Activated T-cell treated with anti-CD3 and anti-CD28 coated beads, Interleukin-2, amount 50 U/mL, for 72 hours (primary cell): ENCODE measurements around the gene TCEANC2. TPM values are rescaled to one million over a fixed set of nuclear protein-coding genes. Genes with fewer than 3 reads are reported as not detected.
"Not testable (repeated sequence)": the region's sequence is repeated elsewhere in the genome, so short reads cannot be mapped to it uniquely, and the experiment has no call there.

Source experiments
- ATAC-seq, 2 donors: fragments of 150-1000 bp; cut with Tn5 transposase; replicated peaks in 1 of 2; 2 replicates each; pipeline ENCODE4 v1.10.0; 2021; ENCODE audit warnings: moderate library complexity in 2 of 2, mild to moderate bottlenecking in 1 of 2
- DNase-seq, 2 donors: peaks; one replicate each; pipeline ENCODE4 v3.0.0; 2021 to 2022; ENCODE audit warnings: mixed read lengths in 1 of 2
- H3K27ac Mint-ChIP-seq: one replicate; pipeline ENCODE4 v1.8.0; 2022; ENCODE audit warnings: mild to moderate bottlenecking, moderate library complexity, mixed read lengths
- H3K27me3 Mint-ChIP-seq: one replicate; pipeline ENCODE4 v1.8.0; 2022; ENCODE audit warnings: low read depth, mixed read lengths
- H3K36me3 Mint-ChIP-seq, 2 donors: one replicate each; pipeline ENCODE4 v1.8.0; 2022; ENCODE audit warnings: mixed read lengths in 2 of 2, mild to moderate bottlenecking in 1 of 2; ENCODE audit not compliant: insufficient read depth in 2 of 2
- H3K4me1 Mint-ChIP-seq: one replicate; pipeline ENCODE4 v1.8.0; 2022; ENCODE audit warnings: low read depth, mixed read lengths
- H3K4me3 Mint-ChIP-seq, 2 donors: one replicate each; pipeline ENCODE4 v1.8.0; 2022; ENCODE audit warnings: mild to moderate bottlenecking in 2 of 2, mixed read lengths in 2 of 2, moderate library complexity in 2 of 2
- H3K9me3 Mint-ChIP-seq, 2 donors: one replicate each; pipeline ENCODE4 v1.8.0; 2022; ENCODE audit warnings: mixed read lengths in 2 of 2
- total RNA-seq, 2 donors: library from RNA; stranded (reverse); gene quantifications; one replicate each; pipeline ENCODE4 v1.2.3, GENCODE V29; 2022

Gene TCEANC2
- total RNA-seq, result 10 to 100 TPM; 13.8 to 17.0 TPM

DNA sequence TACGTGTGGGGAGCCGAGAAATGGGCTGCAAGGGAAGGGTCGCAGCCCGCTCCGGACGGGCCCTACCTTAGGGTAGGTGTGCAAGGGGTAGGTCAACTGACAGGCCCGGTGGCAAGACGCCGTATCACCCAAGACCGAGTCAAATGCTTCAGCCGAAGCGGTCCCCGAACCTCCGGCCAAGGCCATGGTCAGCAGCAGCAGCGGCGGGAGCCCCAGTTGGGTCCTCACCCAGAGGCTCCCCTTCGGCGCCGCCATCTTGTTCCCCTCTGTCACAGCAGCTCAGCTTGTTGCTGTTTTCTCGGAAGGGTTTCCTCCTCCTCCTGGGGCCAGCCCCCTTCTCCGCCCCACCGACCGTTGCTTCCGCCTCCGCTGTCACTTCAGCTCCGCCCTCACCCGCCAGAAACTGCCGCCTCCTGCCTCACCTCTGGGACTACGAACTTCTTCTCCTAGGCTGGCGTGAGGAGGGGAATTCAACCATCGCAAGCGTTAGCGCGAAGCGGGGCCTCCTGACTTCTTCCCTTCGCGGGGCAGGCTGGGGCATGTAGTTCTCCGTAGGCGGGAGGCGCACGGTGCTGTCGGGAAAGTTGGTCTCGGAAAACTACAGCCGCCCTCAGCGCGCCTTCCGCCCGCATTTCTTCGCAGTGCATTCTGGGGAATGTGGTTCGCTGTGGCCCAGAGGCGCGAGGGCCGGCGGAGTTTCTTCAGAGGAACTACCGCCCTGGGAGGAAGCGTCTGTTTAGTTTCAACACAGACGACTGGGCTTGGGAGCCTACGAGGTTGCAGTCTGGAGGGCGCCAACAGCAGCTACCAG is at the start of gene TCEANC2, which contains the start of gene TMEM59:
Gene TCEANC2 (plus strand): TSS at position 675 of the 811 bp plus-strand sequence. CDS start 815 bp downstream, outside the sequence.
Gene TMEM59 (minus strand): TSS at position 271 of the 811 bp plus-strand sequence. CDS start 16 bp downstream, at position 255.
- peaks cover 4 to 15% of the 10 kb centered on the region in 2 donors for H3K36me3 Mint-ChIP-seq
- peak; percentile 95 to 96 for ATAC-seq

DNA sequence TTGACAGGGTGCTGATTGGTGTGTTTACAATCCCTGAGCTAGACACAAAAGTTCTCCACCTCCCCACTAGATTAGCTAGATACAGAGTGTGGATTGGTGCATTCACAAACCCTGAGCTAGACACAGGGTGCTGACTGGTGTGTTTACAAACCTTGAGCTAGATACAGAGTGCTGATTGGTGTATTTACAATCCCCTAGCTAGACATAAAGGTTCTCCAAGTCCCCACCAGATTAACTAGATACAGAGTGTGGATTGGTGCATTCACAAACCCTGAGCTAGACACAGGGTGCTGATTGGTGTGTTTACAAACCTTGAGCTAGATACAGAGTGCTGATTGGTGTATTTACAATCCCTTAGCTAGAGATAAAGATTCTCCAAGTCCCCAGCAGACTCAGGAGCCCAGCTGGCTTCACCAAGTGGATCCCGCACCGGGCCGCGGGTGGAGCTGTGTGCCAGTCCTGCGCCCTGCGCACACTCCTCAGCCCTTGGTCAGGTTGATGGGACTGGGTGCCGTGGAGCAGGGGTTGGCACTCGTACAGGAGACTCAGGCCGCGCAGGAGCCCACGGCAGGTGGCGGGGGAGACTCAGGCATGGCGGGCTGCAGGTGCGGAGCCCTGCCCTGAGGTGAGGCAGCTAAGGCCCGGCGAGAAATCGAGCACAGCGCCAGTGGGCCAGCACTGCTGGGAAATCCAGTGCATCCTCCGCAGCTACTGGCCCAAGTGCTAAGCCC is 49.5 kb upstream of the TCEANC2 start:
- H3K9me3 Mint-ChIP-seq, DNase-seq, H3K27ac Mint-ChIP-seq, H3K4me1 Mint-ChIP-seq, H3K27me3 Mint-ChIP-seq, H3K4me3 Mint-ChIP-seq, H3K36me3 Mint-ChIP-seq, ATAC-seq: not testable (repeated sequence)

More for the DNA sequence above, at the start of gene TCEANC2, which contains the start of gene TMEM59:
- DNase-seq, result peak; percentile 97 to 99
- Mint-ChIP-seq H3K9me3 (no peaks in the 10 kb centered on the region), H3K4me3 (no peak within 1 kb of the TSS), H3K27me3 (no peaks in the 10 kb centered on the region), H3K27ac (peak within 1 kb of the TSS; percentile 59), H3K4me1 (peaks cover 55% of the 10 kb centered on the region)

- ATAC-seq (no peak), DNase-seq (no peak)
- Mint-ChIP-seq H3K4me1 (no peaks in the 10 kb centered on the region), H3K27me3 (no peaks in the 10 kb centered on the region), H3K27ac (no peak overlapping the region), H3K4me3 (no peak overlapping the region), H3K9me3 (peaks cover 2% of the 10 kb centered on the region in 2 donors), H3K36me3 (no peaks in the 10 kb centered on the region)
Observed at GRCh38 chr1:54004481-54005049, 48.8 kb upstream of the TCEANC2 start.

GRCh38 chr1:54006508-54006907 is 46.9 kb upstream of the TCEANC2 start:
- H3K4me3 Mint-ChIP-seq, result no peak overlapping the region
- no peak overlapping the region for H3K27ac Mint-ChIP-seq
- no peaks in the 10 kb centered on the region for H3K4me1 Mint-ChIP-seq
- DNase-seq, result no peak
- H3K27me3 Mint-ChIP-seq, result no peaks in the 10 kb centered on the region
- ATAC-seq, result no peak
- H3K9me3 Mint-ChIP-seq, result peaks cover 2% of the 10 kb centered on the region in 2 donors
- H3K36me3 Mint-ChIP-seq, result no peaks in the 10 kb centered on the region

DNA sequence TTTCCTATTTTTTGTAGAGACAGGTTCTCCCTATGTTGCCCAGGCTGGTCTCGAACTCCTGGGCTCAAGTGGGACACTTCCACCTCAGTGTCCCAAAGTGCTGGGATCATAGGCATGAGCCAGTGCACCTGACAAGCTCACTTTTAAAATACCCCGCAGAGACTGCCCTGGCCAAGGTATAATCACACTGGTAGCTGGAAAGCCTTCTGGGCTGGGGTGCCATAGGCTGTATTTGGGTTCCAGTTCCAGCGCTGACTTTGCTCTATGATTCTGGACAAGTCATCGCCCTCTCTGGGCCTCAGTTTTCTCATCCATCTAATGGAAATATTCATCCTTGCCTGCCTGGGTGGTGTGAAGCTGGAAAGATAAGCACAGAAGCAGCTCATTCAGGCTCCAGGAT is 45.8 kb upstream of the TCEANC2 start:
- Mint-ChIP-seq H3K9me3 (peaks cover 2% of the 10 kb centered on the region in 2 donors), H3K27ac (no peak overlapping the region), H3K4me1 (no peaks in the 10 kb centered on the region), H3K27me3 (no peaks in the 10 kb centered on the region), H3K4me3 (no peak overlapping the region), H3K36me3 (no peaks in the 10 kb centered on the region)
- no peak for DNase-seq
- no peak for ATAC-seq

GRCh38 chr1:54008876-54009275 is 44.5 kb upstream of the TCEANC2 start:
- Mint-ChIP-seq H3K9me3 (no peaks in the 10 kb centered on the region), H3K27ac (no peak overlapping the region), H3K4me3 (no peak overlapping the region), H3K4me1 (no peaks in the 10 kb centered on the region), H3K36me3 (no peaks in the 10 kb centered on the region), H3K27me3 (no peaks in the 10 kb centered on the region)
- no peak for ATAC-seq
- DNase-seq, result no peak

GRCh38 chr1:54009406-54009805 is 44.0 kb upstream of the TCEANC2 start:
- Mint-ChIP-seq H3K9me3 (no peaks in the 10 kb centered on the region), H3K4me3 (no peak overlapping the region), H3K27ac (no peak overlapping the region), H3K4me1 (no peaks in the 10 kb centered on the region), H3K27me3 (no peaks in the 10 kb centered on the region), H3K36me3 (no peaks in the 10 kb centered on the region)
- ATAC-seq (no peak), DNase-seq (no peak)

DNA sequence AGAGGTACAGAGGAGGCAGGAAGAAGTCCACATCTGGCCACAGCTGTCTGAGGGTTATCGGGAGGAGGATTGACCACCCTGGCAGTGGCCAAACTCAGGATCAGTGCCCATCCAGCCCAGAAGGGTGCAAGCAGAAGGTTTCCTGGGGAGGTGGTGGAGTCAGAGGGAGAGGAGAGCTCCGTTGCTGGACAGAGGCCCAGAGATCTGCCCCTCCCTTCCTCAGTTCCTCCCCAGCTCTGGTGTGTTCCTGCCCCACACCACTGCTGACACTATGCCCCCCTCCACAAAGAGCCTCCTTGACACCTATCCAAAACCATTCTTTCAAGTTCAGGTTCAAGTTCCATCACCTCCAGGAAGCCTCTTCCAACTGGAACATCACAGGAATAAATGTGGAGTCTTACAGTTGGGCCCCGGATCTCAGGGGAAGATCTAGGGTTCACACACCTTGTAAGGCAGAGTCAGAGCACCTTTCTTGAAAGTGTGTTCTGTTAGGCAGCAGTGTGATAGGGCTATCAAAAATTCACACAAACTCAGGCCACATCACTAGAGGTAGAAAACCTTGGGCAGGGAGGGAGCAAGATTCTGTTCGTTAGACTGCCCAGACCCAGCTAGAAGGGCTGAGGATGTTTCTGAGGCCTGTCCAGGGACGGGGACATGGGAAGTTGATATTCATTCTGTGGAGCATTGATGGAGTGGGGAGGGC is 42.8 kb upstream of the TCEANC2 start:
- Mint-ChIP-seq H3K36me3 (no peaks in the 10 kb centered on the region), H3K4me3 (no peak overlapping the region)
- ATAC-seq, result no peak

GRCh38 chr1:54011316-54012007 is 41.9 kb upstream of the TCEANC2 start:
- Mint-ChIP-seq H3K9me3 (no peaks in the 10 kb centered on the region), H3K27ac (no peak overlapping the region), H3K4me1 (no peaks in the 10 kb centered on the region), H3K36me3 (no peaks in the 10 kb centered on the region), H3K4me3 (no peak overlapping the region), H3K27me3 (no peaks in the 10 kb centered on the region)
- ATAC-seq (no peak), DNase-seq (no peak)

More for the DNA sequence above, 42.8 kb upstream of the TCEANC2 start:
- Mint-ChIP-seq H3K27ac (no peak overlapping the region), H3K27me3 (no peaks in the 10 kb centered on the region), H3K4me1 (no peaks in the 10 kb centered on the region), H3K9me3 (no peaks in the 10 kb centered on the region)
- no peak for DNase-seq

DNA sequence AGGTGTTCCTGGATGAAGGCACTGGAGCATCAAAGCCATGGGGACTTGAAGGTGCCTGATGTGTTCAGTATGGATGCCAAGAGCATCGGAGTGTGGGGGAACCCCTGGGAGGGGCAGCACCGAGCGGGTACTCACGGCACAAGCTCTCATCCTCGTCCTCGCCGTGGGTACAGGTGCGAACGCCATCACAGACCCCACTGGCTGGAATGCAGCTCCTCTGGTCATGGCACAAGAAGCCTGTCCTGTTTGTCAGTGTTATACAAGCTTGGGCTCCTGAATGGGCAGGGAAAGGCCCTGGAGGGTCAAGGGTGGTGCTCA is 41.4 kb upstream of the TCEANC2 start:
- DNase-seq, result no peak

DNA sequence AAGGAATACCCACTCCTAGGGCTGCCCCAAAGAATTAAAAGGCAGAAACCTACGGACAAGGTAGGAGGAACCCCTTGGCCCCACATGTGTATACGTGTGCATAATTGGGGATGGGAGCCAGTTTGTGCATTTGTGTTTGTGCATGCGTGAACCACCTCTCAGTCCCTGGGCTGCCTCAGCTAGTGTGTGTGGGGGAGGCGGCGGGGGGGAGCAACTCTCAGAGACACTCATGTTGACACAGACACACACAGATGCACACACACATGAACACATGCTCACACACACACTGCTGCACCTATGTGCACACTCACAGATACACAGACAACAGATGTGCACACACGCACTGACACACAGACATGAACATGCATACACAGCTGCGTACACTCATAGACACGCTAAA is 40.5 kb upstream of the TCEANC2 start:
- no peaks in the 10 kb centered on the region for H3K9me3 Mint-ChIP-seq
- H3K27ac Mint-ChIP-seq, result no peak overlapping the region
- H3K36me3 Mint-ChIP-seq, result no peaks in the 10 kb centered on the region
- no peak for ATAC-seq
- no peaks in the 10 kb centered on the region for H3K4me1 Mint-ChIP-seq
- no peak overlapping the region for H3K4me3 Mint-ChIP-seq
- no peak for DNase-seq
- no peaks in the 10 kb centered on the region for H3K27me3 Mint-ChIP-seq

More for the DNA sequence above, 41.4 kb upstream of the TCEANC2 start:
- ATAC-seq, result no peak
- no peak overlapping the region for H3K27ac Mint-ChIP-seq
- no peaks in the 10 kb centered on the region for H3K4me1 Mint-ChIP-seq
- H3K9me3 Mint-ChIP-seq, result no peaks in the 10 kb centered on the region
- no peak overlapping the region for H3K4me3 Mint-ChIP-seq
- H3K36me3 Mint-ChIP-seq, result no peaks in the 10 kb centered on the region
- no peaks in the 10 kb centered on the region for H3K27me3 Mint-ChIP-seq

GRCh38 chr1:54013393-54014008 is 39.9 kb upstream of the TCEANC2 start:
- ATAC-seq (no peak), DNase-seq (no peak)
- H3K36me3 Mint-ChIP-seq, result no peaks in the 10 kb centered on the region
- H3K4me3 Mint-ChIP-seq, result no peak overlapping the region
- H3K4me1 Mint-ChIP-seq, result no peaks in the 10 kb centered on the region
- no peaks in the 10 kb centered on the region for H3K27me3 Mint-ChIP-seq
- no peak overlapping the region for H3K27ac Mint-ChIP-seq
- no peaks in the 10 kb centered on the region for H3K9me3 Mint-ChIP-seq
